Measurements from ENCODE around the gene AP3S2.

DNA sequence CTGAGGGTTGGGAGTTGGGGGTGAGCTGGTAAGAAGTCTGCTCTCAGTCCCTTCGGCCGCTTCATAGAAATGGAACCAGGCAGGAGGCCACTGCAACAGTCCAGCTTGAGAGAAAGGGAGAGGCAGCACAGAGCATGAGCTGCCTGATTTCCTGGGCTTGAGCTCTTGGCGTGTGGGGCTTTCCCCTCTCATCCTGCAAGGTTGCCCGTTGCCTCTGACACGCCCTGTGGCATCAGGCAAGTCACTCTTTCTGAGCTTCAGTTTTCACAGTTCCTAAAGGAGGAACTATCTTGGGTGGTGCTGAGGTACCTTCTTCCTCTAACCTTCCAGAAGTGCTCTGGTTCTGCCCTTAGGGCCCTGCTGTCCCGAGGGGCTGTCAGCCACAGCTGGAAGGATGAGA is 112.7 kb downstream of the AP3S2 start:
- TF ChIP-seq GATA2 (IDR thresholded peaks at IDR 0.05; ENCODE audit: low read depth, low read length), result no peak
- TF ChIP-seq GATA3 (IDR thresholded peaks at IDR 0.05; ENCODE audit: low read depth, low read length), result no peak

Data from SH-SY5Y (cell line).